Stimulated activated CD4-positive, alpha-beta T cell treated with anti-CD3 and anti-CD28 coated beads, Interleukin-4, amount 100 ng/mL, for 1 hour (primary cell): Measurements from ENCODE around the gene CSRNP3.

Source experiments
- DNase-seq: peaks from one replicate; pipeline ENCODE4 v3.0.0-alpha.2; 2020

CSRNP3 gene

GRCh38 chr2:165697748-165698443, 228.4 kb downstream of the CSRNP3 start:
- DNase-seq: no peak

GRCh38 chr2:165698444-165698884, 229.0 kb downstream of the CSRNP3 start:
- no peak for DNase-seq

GRCh38 chr2:165699946-165700345, 230.4 kb downstream of the CSRNP3 start:
- no peak for DNase-seq

- no peak for DNase-seq
Observed at GRCh38 chr2:165700531-165700930, 231.0 kb downstream of the CSRNP3 start.

GRCh38 chr2:165701147-165701546, 231.6 kb downstream of the CSRNP3 start:
- no peak for DNase-seq

- no peak for DNase-seq
Observed at GRCh38 chr2:165706960-165707487, 237.5 kb downstream of the CSRNP3 start.

- DNase-seq: no peak
Observed at GRCh38 chr2:165716091-165716490, 246.6 kb downstream of the CSRNP3 start.

- no peak for DNase-seq
Observed at GRCh38 chr2:165718610-165719210, 249.2 kb downstream of the CSRNP3 start.

- DNase-seq: no peak
Observed at GRCh38 chr2:165720511-165720910, 251.0 kb downstream of the CSRNP3 start.

- no peak for DNase-seq
Observed at GRCh38 chr2:165725421-165725820, 255.9 kb downstream of the CSRNP3 start.
